Measurements from ENCODE around the gene CDC42BPA. TPM values are rescaled to one million over a fixed set of nuclear protein-coding genes. Genes with fewer than 3 reads are reported as not detected.
"Not testable (repeated sequence)": the region's sequence is repeated elsewhere in the genome, so short reads cannot be mapped to it uniquely, and the experiment has no call there.

Gene CDC42BPA
- polyA plus RNA-seq, 1 donor (not counting 4 experiments of a cell fraction or from before 2014, with no cell fraction given) = 9.2 TPM

DNA sequence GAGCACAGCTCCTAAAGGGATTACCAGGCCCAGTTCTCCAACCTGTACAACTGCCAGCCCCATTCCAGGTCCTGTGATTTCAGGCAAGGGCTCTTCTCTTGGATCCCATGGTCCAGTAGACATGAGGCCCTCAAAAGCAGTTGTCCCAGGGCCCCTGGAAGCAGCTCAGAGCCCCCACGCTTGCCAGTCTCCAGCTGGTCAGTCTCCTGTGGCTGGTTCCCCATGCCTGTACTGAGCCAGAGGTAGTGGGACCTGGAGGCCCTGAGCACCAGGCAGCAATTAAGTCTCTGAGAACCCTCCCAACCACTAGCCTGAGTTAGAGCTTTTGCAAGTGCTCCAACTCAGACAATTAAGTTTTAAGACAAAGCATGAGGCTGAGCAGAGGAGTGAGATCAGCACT is 36.9 kb downstream of the CDC42BPA start:
- dilution Hi-C loops (cut with MboI; ENCODE audit: extremely low pct_ligation_motif_present, low sequenced_read_pairs) = no loop called here
- Histone ChIP-seq H3K9me1 (ENCODE audit: control insufficient read depth, extremely low read depth, insufficient read depth, low read length) (no peaks in the 10 kb centered on the region), H2AFZ (ENCODE audit: control insufficient read depth, low read length) (no peak overlapping the region), H3K9me3 (ENCODE audit: control insufficient read depth, low read depth, low read length) (peaks cover 3% of the 10 kb centered on the region), H3K4me1 (ENCODE audit: control insufficient read depth, extremely low read depth, insufficient read depth, low read length) (no peaks in the 10 kb centered on the region), H3K27ac (ENCODE audit: control insufficient read depth, insufficient read depth, low read length) (no peak overlapping the region), H3K4me2 (ENCODE audit: control insufficient read depth, extremely low read depth, insufficient read depth, low read depth, low read length) (no peak overlapping the region), H3K9ac (ENCODE audit: control insufficient read depth, extremely low read depth, insufficient read depth, low read length) (no peak overlapping the region), H3K27me3 (ENCODE audit: control insufficient read depth, extremely low read depth, insufficient read depth, low read length) (no peaks in the 10 kb centered on the region), H3K4me3 (ENCODE audit: control insufficient read depth in 2 of 3, extremely low read depth in 1 of 3, insufficient read depth in 2 of 3, low read depth in 1 of 3, low read length in 3 of 3) (no peak overlapping the region), H4K20me1 (ENCODE audit: control insufficient read depth, extremely low read depth, insufficient read depth, low read length) (no peaks in the 10 kb centered on the region), H3K79me2 (ENCODE audit: control insufficient read depth, insufficient read depth, low read length) (peaks cover 25% of the 10 kb centered on the region), H3K36me3 (ENCODE audit: control insufficient read depth in 2 of 2, extremely low read depth in 1 of 2, insufficient read depth in 2 of 2, low read length in 2 of 2) (peaks cover 0 to 5% of the 10 kb centered on the region in 2 experiments)
- no peak for TF ChIP-seq EZH2 (IDR thresholded peaks at IDR 0.05; ENCODE audit: low read length)
- TF ChIP-seq, protein P1, sequence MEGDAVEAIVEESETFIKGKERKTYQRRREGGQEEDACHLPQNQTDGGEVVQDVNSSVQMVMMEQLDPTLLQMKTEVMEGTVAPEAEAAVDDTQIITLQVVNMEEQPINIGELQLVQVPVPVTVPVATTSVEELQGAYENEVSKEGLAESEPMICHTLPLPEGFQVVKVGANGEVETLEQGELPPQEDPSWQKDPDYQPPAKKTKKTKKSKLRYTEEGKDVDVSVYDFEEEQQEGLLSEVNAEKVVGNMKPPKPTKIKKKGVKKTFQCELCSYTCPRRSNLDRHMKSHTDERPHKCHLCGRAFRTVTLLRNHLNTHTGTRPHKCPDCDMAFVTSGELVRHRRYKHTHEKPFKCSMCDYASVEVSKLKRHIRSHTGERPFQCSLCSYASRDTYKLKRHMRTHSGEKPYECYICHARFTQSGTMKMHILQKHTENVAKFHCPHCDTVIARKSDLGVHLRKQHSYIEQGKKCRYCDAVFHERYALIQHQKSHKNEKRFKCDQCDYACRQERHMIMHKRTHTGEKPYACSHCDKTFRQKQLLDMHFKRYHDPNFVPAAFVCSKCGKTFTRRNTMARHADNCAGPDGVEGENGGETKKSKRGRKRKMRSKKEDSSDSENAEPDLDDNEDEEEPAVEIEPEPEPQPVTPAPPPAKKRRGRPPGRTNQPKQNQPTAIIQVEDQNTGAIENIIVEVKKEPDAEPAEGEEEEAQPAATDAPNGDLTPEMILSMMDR (optimal IDR thresholded peaks at IDR 0.05 in 1 of 3, IDR thresholded peaks at IDR 0.05 in 1 of 3, conservative IDR thresholded peaks at IDR 0.05 in 1 of 3; ENCODE audit: extremely low read depth in 1 of 3, insufficient read depth in 2 of 3, low read length in 3 of 3) = no peak
- no peak for FAIRE-seq
- no peak for DNase-seq (ENCODE audit: low read depth, low spot score)

- dilution Hi-C loops (cut with MboI; ENCODE audit: extremely low pct_ligation_motif_present, low sequenced_read_pairs) = no loop called here
- TF ChIP-seq, protein P1 (optimal IDR thresholded peaks at IDR 0.05 in 1 of 3, IDR thresholded peaks at IDR 0.05 in 1 of 3, conservative IDR thresholded peaks at IDR 0.05 in 1 of 3; ENCODE audit: extremely low read depth in 1 of 3, insufficient read depth in 2 of 3, low read length in 3 of 3) = no peak
- TF ChIP-seq EZH2 (IDR thresholded peaks at IDR 0.05; ENCODE audit: low read length) = no peak
- Histone ChIP-seq H3K79me2 (ENCODE audit: control insufficient read depth, insufficient read depth, low read length) (peaks cover 21% of the 10 kb centered on the region), H3K9ac (ENCODE audit: control insufficient read depth, extremely low read depth, insufficient read depth, low read length) (no peak overlapping the region), H3K4me3 (ENCODE audit: control insufficient read depth in 2 of 3, extremely low read depth in 1 of 3, insufficient read depth in 2 of 3, low read depth in 1 of 3, low read length in 3 of 3) (no peak overlapping the region), H3K4me2 (ENCODE audit: control insufficient read depth, extremely low read depth, insufficient read depth, low read depth, low read length) (no peak overlapping the region), H2AFZ (ENCODE audit: control insufficient read depth, low read length) (no peak overlapping the region), H3K9me1 (ENCODE audit: control insufficient read depth, extremely low read depth, insufficient read depth, low read length) (no peaks in the 10 kb centered on the region), H3K9me3 (ENCODE audit: control insufficient read depth, low read depth, low read length) (peaks cover 2% of the 10 kb centered on the region), H4K20me1 (ENCODE audit: control insufficient read depth, extremely low read depth, insufficient read depth, low read length) (no peaks in the 10 kb centered on the region), H3K27ac (ENCODE audit: control insufficient read depth, insufficient read depth, low read length) (no peak overlapping the region), H3K36me3 (ENCODE audit: control insufficient read depth in 2 of 2, extremely low read depth in 1 of 2, insufficient read depth in 2 of 2, low read length in 2 of 2) (peaks cover 0 to 5% of the 10 kb centered on the region in 2 experiments), H3K4me1 (ENCODE audit: control insufficient read depth, extremely low read depth, insufficient read depth, low read length) (no peaks in the 10 kb centered on the region), H3K27me3 (ENCODE audit: control insufficient read depth, extremely low read depth, insufficient read depth, low read length) (no peaks in the 10 kb centered on the region)
- FAIRE-seq (no peak), DNase-seq (ENCODE audit: low read depth, low spot score) (no peak)
Observed at GRCh38 chr1:227280836-227281235, 37.5 kb downstream of the CDC42BPA start.

DNA sequence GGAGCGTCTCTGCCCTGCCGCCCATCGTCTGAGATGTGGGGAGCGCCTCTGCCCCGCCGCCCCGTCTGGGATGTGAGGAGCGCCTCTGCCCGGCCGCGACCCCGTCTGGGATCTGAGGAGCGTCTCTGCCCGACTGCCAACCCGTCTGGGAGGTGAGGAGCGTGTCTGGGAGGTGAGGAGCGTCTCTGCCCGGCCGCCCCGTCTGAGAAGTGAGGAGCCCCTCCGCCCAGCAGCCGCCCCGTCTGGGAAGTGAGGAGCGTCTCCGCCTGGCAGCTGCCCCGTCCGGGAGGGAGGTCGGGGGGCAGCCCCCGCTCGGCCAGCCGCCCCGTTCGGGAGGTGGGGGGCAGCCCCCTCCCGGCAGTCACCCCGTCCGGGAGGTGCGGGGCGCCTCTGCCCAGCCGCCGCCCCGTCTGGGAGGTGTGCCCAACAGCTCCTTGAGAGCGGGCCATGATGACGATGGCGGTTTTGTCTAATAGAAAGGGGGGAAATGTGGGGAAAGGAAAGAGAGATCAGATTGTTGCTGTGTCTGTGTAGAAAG is 42.1 kb downstream of the CDC42BPA start:
- dilution Hi-C loops (cut with MboI; ENCODE audit: extremely low pct_ligation_motif_present, low sequenced_read_pairs); H3K9me3 ChIP-seq (ENCODE audit: control insufficient read depth, low read depth, low read length); H3K9me1 ChIP-seq (ENCODE audit: control insufficient read depth, extremely low read depth, insufficient read depth, low read length); H3K27me3 ChIP-seq (ENCODE audit: control insufficient read depth, extremely low read depth, insufficient read depth, low read length); H3K9ac ChIP-seq (ENCODE audit: control insufficient read depth, extremely low read depth, insufficient read depth, low read length); H4K20me1 ChIP-seq (ENCODE audit: control insufficient read depth, extremely low read depth, insufficient read depth, low read length); H3K36me3 ChIP-seq (ENCODE audit: control insufficient read depth in 2 of 2, extremely low read depth in 1 of 2, insufficient read depth in 2 of 2, low read length in 2 of 2); H3K4me3 ChIP-seq (ENCODE audit: control insufficient read depth in 2 of 3, extremely low read depth in 1 of 3, insufficient read depth in 2 of 3, low read depth in 1 of 3, low read length in 3 of 3); H3K4me1 ChIP-seq (ENCODE audit: control insufficient read depth, extremely low read depth, insufficient read depth, low read length); H2AFZ ChIP-seq (ENCODE audit: control insufficient read depth, low read length); DNase-seq (ENCODE audit: low read depth, low spot score); H3K4me2 ChIP-seq (ENCODE audit: control insufficient read depth, extremely low read depth, insufficient read depth, low read depth, low read length); FAIRE-seq; H3K27ac ChIP-seq (ENCODE audit: control insufficient read depth, insufficient read depth, low read length): not testable (repeated sequence)
- peaks cover 15% of the 10 kb centered on the region for H3K79me2 ChIP-seq (ENCODE audit: control insufficient read depth, insufficient read depth, low read length)
